ENCODE results near the gene KIAA1671. TPM values are rescaled to one million over a fixed set of nuclear protein-coding genes. Genes with fewer than 3 reads are reported as not detected.

The KIAA1671 gene
- total RNA-seq, 1 donor from 2014 or later, result 62.1 TPM

DNA sequence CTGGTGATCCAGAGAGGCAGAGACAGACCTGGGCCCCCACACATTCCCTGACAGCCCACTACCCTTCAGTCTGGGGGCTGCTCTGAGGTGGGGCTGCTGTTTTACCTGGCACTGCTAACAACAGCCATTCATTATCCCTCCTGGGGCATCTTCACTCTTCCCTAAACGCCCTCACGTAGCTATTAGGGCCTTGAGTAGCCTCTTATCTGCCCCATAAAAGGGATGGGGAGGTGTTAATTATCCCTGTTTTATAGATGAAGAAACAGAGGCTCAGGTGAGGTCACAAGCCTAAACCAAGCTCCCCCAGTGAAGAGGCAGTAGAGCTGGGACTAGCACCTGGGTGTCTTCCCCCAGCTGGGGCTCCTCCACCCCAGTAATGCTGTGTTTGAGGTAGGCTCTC lies 79.5 kb downstream of the KIAA1671 start:
- Mint-ChIP-seq H3K36me3 (ENCODE audit: insufficient read depth) (peaks cover 19% of the 10 kb centered on the region), H3K27ac (peak overlapping the region; percentile 15)
- DNase-seq (ENCODE audit: low spot score, unreplicated experiment), result no peak

DNA sequence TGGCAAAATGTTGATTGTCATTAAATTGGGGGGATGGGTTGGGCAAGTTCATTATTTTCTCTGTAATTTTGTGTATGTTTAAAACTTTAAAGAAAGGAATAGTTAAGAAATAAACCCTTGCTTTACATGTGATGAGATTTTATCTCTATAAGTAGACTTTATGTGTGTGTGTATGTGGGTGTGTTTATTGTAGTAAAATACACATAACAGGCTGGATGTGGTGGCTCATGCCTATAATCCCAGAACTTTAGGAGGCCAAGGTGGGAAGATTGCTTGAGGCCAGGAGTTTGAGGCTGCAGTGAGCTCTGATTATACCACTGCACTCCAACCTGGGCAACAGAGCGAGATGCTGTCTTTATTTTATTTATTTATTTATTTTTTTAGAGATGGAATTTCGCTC lies 83.2 kb downstream of the KIAA1671 start:
- Mint-ChIP-seq H3K4me3 (ENCODE audit: low read depth) (no peak overlapping the region), H3K36me3 (ENCODE audit: insufficient read depth) (peaks cover 24% of the 10 kb centered on the region), H3K9me3 (ENCODE audit: low read depth) (no peaks in the 10 kb centered on the region), H3K4me1 (ENCODE audit: low read depth) (no peaks in the 10 kb centered on the region), H3K27me3 (no peaks in the 10 kb centered on the region), H3K27ac (no peak overlapping the region)
- TF ChIP-seq, protein P1, sequence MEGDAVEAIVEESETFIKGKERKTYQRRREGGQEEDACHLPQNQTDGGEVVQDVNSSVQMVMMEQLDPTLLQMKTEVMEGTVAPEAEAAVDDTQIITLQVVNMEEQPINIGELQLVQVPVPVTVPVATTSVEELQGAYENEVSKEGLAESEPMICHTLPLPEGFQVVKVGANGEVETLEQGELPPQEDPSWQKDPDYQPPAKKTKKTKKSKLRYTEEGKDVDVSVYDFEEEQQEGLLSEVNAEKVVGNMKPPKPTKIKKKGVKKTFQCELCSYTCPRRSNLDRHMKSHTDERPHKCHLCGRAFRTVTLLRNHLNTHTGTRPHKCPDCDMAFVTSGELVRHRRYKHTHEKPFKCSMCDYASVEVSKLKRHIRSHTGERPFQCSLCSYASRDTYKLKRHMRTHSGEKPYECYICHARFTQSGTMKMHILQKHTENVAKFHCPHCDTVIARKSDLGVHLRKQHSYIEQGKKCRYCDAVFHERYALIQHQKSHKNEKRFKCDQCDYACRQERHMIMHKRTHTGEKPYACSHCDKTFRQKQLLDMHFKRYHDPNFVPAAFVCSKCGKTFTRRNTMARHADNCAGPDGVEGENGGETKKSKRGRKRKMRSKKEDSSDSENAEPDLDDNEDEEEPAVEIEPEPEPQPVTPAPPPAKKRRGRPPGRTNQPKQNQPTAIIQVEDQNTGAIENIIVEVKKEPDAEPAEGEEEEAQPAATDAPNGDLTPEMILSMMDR (IDR thresholded peaks at IDR 0.05; ENCODE audit: unreplicated experiment), result no peak
- DNase-seq (ENCODE audit: low spot score, unreplicated experiment), result no peak

More for the DNA sequence above, 79.5 kb downstream of the KIAA1671 start:
- Mint-ChIP-seq H3K4me3 (ENCODE audit: low read depth) (no peak overlapping the region), H3K4me1 (ENCODE audit: low read depth) (peaks cover 3% of the 10 kb centered on the region), H3K27me3 (no peaks in the 10 kb centered on the region), H3K9me3 (ENCODE audit: low read depth) (no peaks in the 10 kb centered on the region)
- TF ChIP-seq, protein P1 (IDR thresholded peaks at IDR 0.05; ENCODE audit: unreplicated experiment), result no peak

DNA sequence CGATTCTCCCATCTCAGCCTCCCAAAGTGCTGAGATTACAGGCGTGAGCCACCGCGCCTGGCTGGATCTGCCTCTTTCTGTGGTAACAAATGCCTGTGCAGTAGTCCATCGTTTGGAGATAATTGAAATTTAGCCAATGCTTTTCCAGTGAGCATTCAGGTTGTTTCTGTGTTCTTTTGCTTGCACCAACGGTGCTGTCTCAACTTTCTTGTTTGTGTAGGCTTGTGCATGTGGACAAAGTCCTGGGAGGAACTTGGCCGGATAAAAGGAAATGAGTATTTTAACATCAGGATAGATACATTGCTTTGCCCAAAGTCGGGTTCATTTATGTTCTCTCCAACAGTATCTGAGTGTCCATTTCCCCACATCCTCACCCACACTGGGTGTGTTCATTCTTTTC lies 85.7 kb downstream of the KIAA1671 start:
- Mint-ChIP-seq H3K9me3 (ENCODE audit: low read depth) (no peaks in the 10 kb centered on the region), H3K27ac (peak overlapping the region; percentile 24), H3K4me3 (ENCODE audit: low read depth) (no peak overlapping the region), H3K27me3 (no peaks in the 10 kb centered on the region), H3K36me3 (ENCODE audit: insufficient read depth) (peaks cover 24% of the 10 kb centered on the region), H3K4me1 (ENCODE audit: low read depth) (no peaks in the 10 kb centered on the region)
- TF ChIP-seq, protein P1 (IDR thresholded peaks at IDR 0.05; ENCODE audit: unreplicated experiment), result no peak
- DNase-seq (ENCODE audit: low spot score, unreplicated experiment), result no peak

DNA sequence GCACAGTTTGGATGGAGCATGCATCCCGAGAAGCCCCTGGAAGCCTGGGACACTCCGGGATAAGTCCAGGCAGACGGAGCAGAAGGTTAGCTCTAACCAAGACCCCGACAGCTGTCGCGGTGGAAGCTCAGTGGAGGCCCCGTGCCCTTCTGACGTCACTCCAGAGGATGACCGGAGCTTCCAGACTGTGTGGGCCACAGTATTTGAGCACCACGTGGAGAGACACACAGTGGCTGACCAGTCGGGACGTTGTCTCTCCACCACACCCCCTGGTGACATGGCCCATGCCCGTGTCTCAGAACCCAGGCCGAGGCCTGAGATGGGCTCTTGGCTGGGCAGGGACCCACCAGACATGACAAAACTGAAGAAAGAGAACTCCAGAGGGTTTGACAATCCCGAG lies 86.3 kb downstream of the KIAA1671 start:
- H3K4me3 Mint-ChIP-seq (ENCODE audit: low read depth), result no peak overlapping the region
- no peaks in the 10 kb centered on the region for H3K4me1 Mint-ChIP-seq (ENCODE audit: low read depth)
- no peak overlapping the region for H3K27ac Mint-ChIP-seq
- H3K27me3 Mint-ChIP-seq, result no peaks in the 10 kb centered on the region
- no peaks in the 10 kb centered on the region for H3K9me3 Mint-ChIP-seq (ENCODE audit: low read depth)
- H3K36me3 Mint-ChIP-seq (ENCODE audit: insufficient read depth), result peaks cover 26% of the 10 kb centered on the region
- TF ChIP-seq, protein P1 (IDR thresholded peaks at IDR 0.05; ENCODE audit: unreplicated experiment), result no peak
- DNase-seq (ENCODE audit: low spot score, unreplicated experiment), result no peak

DNA sequence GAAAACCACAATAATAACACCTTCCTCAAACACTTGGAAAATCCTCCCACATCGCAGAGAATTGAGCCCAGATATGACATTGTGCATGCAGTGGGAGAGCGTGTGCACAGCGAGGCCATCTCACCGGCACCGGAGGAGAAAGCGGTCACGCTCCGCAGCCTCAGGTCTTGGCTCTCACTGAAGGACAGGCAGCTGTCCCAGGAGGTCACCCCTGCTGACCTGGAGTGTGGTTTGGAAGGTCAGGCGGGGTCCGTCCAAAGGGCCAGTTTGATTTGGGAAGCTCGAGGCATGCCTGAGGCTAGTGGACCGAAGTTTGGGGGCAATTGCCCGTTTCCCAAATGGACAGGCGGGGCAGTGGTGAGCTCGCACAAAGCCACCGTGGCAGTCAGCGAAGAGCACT lies 86.7 kb downstream of the KIAA1671 start:
- no peaks in the 10 kb centered on the region for H3K4me1 Mint-ChIP-seq (ENCODE audit: low read depth)
- H3K4me3 Mint-ChIP-seq (ENCODE audit: low read depth), result no peak overlapping the region
- no peaks in the 10 kb centered on the region for H3K27me3 Mint-ChIP-seq
- H3K36me3 Mint-ChIP-seq (ENCODE audit: insufficient read depth), result peaks cover 25% of the 10 kb centered on the region
- H3K27ac Mint-ChIP-seq, result no peak overlapping the region
- TF ChIP-seq, protein P1 (IDR thresholded peaks at IDR 0.05; ENCODE audit: unreplicated experiment), result no peak
- no peak for DNase-seq (ENCODE audit: low spot score, unreplicated experiment)
- H3K9me3 Mint-ChIP-seq (ENCODE audit: low read depth), result no peaks in the 10 kb centered on the region
